Measurements from ENCODE around the gene SPON1. TPM values are rescaled to one million over a fixed set of nuclear protein-coding genes. Genes with fewer than 3 reads are reported as not detected.

SPON1 gene
- total RNA-seq, 1 donor = 0.72 TPM

GRCh38 chr11:14181121-14181520 lies 218.6 kb downstream of the SPON1 start:
- Histone ChIP-seq H3K9me3 (ENCODE audit: low read depth, low read length) (no peaks in the 10 kb centered on the region), H2AFZ (ENCODE audit: low read length) (no peak overlapping the region), H3K4me3 (ENCODE audit: insufficient read depth, low read length) (no peak overlapping the region), H3K27ac (ENCODE audit: low read depth, low read length) (no peak overlapping the region), H3K27me3 (ENCODE audit: insufficient read depth, low read length) (no peaks in the 10 kb centered on the region), H3K4me2 (ENCODE audit: insufficient read depth, low read length) (no peak overlapping the region), H3K79me2 (ENCODE audit: insufficient read depth, low read length) (no peaks in the 10 kb centered on the region), H3K36me3 (ENCODE audit: insufficient read depth, low read length) (no peaks in the 10 kb centered on the region), H3K4me1 (ENCODE audit: insufficient read depth, low read length) (no peaks in the 10 kb centered on the region), H4K20me1 (ENCODE audit: insufficient read depth, low read length) (no peaks in the 10 kb centered on the region)
- TF ChIP-seq, protein P1, sequence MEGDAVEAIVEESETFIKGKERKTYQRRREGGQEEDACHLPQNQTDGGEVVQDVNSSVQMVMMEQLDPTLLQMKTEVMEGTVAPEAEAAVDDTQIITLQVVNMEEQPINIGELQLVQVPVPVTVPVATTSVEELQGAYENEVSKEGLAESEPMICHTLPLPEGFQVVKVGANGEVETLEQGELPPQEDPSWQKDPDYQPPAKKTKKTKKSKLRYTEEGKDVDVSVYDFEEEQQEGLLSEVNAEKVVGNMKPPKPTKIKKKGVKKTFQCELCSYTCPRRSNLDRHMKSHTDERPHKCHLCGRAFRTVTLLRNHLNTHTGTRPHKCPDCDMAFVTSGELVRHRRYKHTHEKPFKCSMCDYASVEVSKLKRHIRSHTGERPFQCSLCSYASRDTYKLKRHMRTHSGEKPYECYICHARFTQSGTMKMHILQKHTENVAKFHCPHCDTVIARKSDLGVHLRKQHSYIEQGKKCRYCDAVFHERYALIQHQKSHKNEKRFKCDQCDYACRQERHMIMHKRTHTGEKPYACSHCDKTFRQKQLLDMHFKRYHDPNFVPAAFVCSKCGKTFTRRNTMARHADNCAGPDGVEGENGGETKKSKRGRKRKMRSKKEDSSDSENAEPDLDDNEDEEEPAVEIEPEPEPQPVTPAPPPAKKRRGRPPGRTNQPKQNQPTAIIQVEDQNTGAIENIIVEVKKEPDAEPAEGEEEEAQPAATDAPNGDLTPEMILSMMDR (IDR thresholded peaks at IDR 0.05; ENCODE audit: extremely low read depth, low read depth, low read length) = no peak
- DNase-seq (ENCODE audit: insufficient read length, low spot score, missing footprints) = no peak

GRCh38 chr11:14182833-14183364 lies 220.4 kb downstream of the SPON1 start:
- TF ChIP-seq, protein P1 (IDR thresholded peaks at IDR 0.05; ENCODE audit: extremely low read depth, low read depth, low read length) = no peak
- Histone ChIP-seq H3K36me3 (ENCODE audit: insufficient read depth, low read length) (no peaks in the 10 kb centered on the region), H3K27me3 (ENCODE audit: insufficient read depth, low read length) (no peaks in the 10 kb centered on the region), H3K4me1 (ENCODE audit: insufficient read depth, low read length) (no peaks in the 10 kb centered on the region), H2AFZ (ENCODE audit: low read length) (no peak overlapping the region), H3K4me3 (ENCODE audit: insufficient read depth, low read length) (no peak overlapping the region), H3K79me2 (ENCODE audit: insufficient read depth, low read length) (no peaks in the 10 kb centered on the region), H3K4me2 (ENCODE audit: insufficient read depth, low read length) (no peak overlapping the region), H3K9me3 (ENCODE audit: low read depth, low read length) (no peaks in the 10 kb centered on the region), H3K27ac (ENCODE audit: low read depth, low read length) (no peak overlapping the region), H4K20me1 (ENCODE audit: insufficient read depth, low read length) (no peaks in the 10 kb centered on the region)
- no peak for DNase-seq (ENCODE audit: insufficient read length, low spot score, missing footprints)

GRCh38 chr11:14184028-14184940 lies 221.8 kb downstream of the SPON1 start:
- TF ChIP-seq, protein P1 (IDR thresholded peaks at IDR 0.05; ENCODE audit: extremely low read depth, low read depth, low read length) = no peak
- no peaks in the 10 kb centered on the region for H3K36me3 ChIP-seq (ENCODE audit: insufficient read depth, low read length)
- no peak overlapping the region for H2AFZ ChIP-seq (ENCODE audit: low read length)
- H3K27ac ChIP-seq (ENCODE audit: low read depth, low read length) = no peak overlapping the region
- H3K4me1 ChIP-seq (ENCODE audit: insufficient read depth, low read length) = no peaks in the 10 kb centered on the region
- H3K27me3 ChIP-seq (ENCODE audit: insufficient read depth, low read length) = no peaks in the 10 kb centered on the region
- no peaks in the 10 kb centered on the region for H4K20me1 ChIP-seq (ENCODE audit: insufficient read depth, low read length)
- H3K79me2 ChIP-seq (ENCODE audit: insufficient read depth, low read length) = no peaks in the 10 kb centered on the region
- no peak for DNase-seq (ENCODE audit: insufficient read length, low spot score, missing footprints)
- no peaks in the 10 kb centered on the region for H3K9me3 ChIP-seq (ENCODE audit: low read depth, low read length)
- no peak overlapping the region for H3K4me3 ChIP-seq (ENCODE audit: insufficient read depth, low read length)
- H3K4me2 ChIP-seq (ENCODE audit: insufficient read depth, low read length) = no peak overlapping the region

DNA sequence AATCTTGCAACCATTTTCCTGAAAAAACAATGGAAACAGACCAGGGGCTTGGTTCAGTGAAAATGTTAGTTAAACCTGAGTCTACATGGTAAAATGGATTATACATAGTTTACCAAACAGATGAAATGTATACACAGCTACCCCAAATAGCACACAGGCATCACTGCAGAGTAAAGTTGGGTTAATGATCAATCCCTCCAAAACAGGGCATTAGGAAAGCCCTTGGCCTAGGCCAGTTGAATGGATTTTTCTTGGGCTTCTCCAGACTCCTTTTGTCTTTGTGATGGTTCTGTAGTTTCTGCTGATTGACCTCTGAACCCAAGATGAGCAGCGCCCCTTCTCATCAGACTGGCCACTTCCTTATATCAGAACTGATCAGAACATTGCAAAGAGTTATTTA lies 222.9 kb downstream of the SPON1 start:
- H3K4me1 ChIP-seq (ENCODE audit: insufficient read depth, low read length) = no peaks in the 10 kb centered on the region
- no peaks in the 10 kb centered on the region for H4K20me1 ChIP-seq (ENCODE audit: insufficient read depth, low read length)
- no peak overlapping the region for H3K4me2 ChIP-seq (ENCODE audit: insufficient read depth, low read length)
- H3K4me3 ChIP-seq (ENCODE audit: insufficient read depth, low read length) = no peak overlapping the region
- no peak overlapping the region for H3K27ac ChIP-seq (ENCODE audit: low read depth, low read length)
- no peaks in the 10 kb centered on the region for H3K79me2 ChIP-seq (ENCODE audit: insufficient read depth, low read length)
- H3K27me3 ChIP-seq (ENCODE audit: insufficient read depth, low read length) = no peaks in the 10 kb centered on the region
- no peaks in the 10 kb centered on the region for H3K36me3 ChIP-seq (ENCODE audit: insufficient read depth, low read length)
- TF ChIP-seq, protein P1 (IDR thresholded peaks at IDR 0.05; ENCODE audit: extremely low read depth, low read depth, low read length) = no peak
- DNase-seq (ENCODE audit: insufficient read length, low spot score, missing footprints) = no peak
- H3K9me3 ChIP-seq (ENCODE audit: low read depth, low read length) = no peaks in the 10 kb centered on the region
- H2AFZ ChIP-seq (ENCODE audit: low read length) = no peak overlapping the region
